GM12874 (cell line): ENCODE measurements around the gene FAM221A.

ENCODE experiments used
- CTCF ChIP-seq: IDR thresholded peaks from 2 replicates; pipeline ENCODE4 v1.5.1; 2011; ENCODE audit warnings: low read depth, mild to moderate bottlenecking, control low read depth, low read length, moderate library complexity; ENCODE audit not compliant: insufficient read depth

The FAM221A gene

DNA sequence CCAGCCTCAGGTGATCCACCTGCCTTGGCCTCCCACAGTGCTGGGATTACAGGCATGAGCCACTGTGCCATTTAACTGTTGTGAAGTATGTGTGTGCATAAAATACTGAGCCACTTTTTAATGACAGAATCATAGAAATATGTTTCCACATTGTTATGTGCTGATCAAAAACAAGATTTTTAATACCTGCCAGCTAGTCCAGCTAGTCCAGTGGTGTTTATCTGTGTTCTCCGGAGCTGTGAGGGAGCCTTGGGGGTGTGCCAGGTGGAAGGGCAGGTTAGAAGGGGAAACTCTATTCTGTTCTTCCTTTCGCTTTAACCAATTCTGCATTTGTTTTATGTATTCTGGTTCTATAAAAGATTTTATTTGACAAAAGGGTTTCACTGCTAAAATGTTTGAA, 7.0 kb downstream of the FAM221A start:
- no peak for TF ChIP-seq CTCF

- no peak for TF ChIP-seq CTCF
These were observed 9.2 kb downstream of the FAM221A start for GRCh38 chr7:23689165-23689564.

GRCh38 chr7:23691320-23691719, 11.3 kb downstream of the FAM221A start:
- no peak for TF ChIP-seq CTCF

- no peak for TF ChIP-seq CTCF
These were observed 13.2 kb downstream of the FAM221A start for GRCh38 chr7:23693224-23693623.

DNA sequence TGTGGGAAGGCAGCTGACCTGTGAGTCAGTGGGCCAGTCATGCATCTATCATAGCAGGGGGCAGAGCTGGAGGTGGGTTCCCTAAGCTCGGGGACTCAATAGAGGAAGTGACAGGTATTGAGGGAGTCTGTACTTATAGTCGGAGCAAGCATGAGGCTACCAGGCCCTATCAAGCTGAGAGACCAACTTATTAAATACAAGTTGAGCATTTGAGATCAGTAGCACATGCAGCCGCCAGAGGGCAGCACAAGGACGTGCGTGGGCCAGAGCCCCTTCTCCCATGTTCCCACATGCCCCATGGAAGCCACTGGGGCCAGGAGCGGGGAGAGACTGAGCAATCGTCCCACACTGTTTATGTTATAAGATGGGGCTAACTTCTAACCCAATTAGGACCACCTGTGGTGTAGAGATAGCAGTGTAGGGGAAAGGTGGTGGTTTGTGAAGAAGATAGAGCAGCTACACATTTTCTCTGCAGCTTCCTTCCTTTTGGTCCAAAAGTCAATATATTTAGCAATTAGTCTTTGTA, 17.0 kb downstream of the FAM221A start:
- TF ChIP-seq CTCF, result peak; percentile 88

GRCh38 chr7:23698822-23699221, 18.8 kb downstream of the FAM221A start:
- TF ChIP-seq CTCF, result no peak

GRCh38 chr7:23700046-23700445, 20.0 kb downstream of the FAM221A start:
- no peak for TF ChIP-seq CTCF
